Peyer's patch (tissue), 4 donors: ENCODE measurements around the gene IGSF9B. TPM values are rescaled to one million over a fixed set of nuclear protein-coding genes. Genes with fewer than 3 reads are reported as not detected.
A peak's percentile ranks its signal among the peaks of the same experiment; 100 is the strongest.

Source experiments
- DNase-seq, 3 donors: peaks; one replicate each; pipeline ENCODE4 v3.0.0-alpha.2; 2017 to 2019
- H3K27ac ChIP-seq, 4 donors: fragments of 200-600 bp; sonication (generic); one replicate each; pipeline ENCODE4 v1.5.1; 2016 to 2019
- H3K27me3 ChIP-seq, 2 donors: fragments of 200-600 bp; sonication (generic); one replicate each; pipeline ENCODE4 v1.5.1; 2019
- H3K36me3 ChIP-seq, 3 donors: fragments of 200-600 bp; sonication (generic); one replicate each; pipeline ENCODE4 v1.5.1; 2016 to 2019
- H3K4me1 ChIP-seq, 4 donors: fragments of 200-600 bp; sonication (generic); one replicate each; pipeline ENCODE4 v1.5.1; 2016 to 2019
- H3K4me3 ChIP-seq, 4 donors: fragments of 200-600 bp; sonication (generic); 1 replicate in 3 of 4; 2 replicates in 1 of 4; pipeline ENCODE4 v1.5.1; 2016 to 2019; ENCODE audit warnings: mild to moderate bottlenecking in 1 of 4
- H3K9me3 ChIP-seq, 4 donors: fragments of 200-600 bp; sonication (generic); one replicate each; pipeline ENCODE4 v1.5.1; 2016 to 2019; ENCODE audit warnings: mild to moderate bottlenecking in 1 of 4
- CTCF ChIP-seq, 6 experiments: fragments of 450-650 bp in 4 of 6; fragments of 200-600 bp in 2 of 6; sonication (generic) in 1 of 6; IDR thresholded peaks; one replicate each; pipeline ENCODE4 v1.5.1; 2017 to 2019; ENCODE audit warnings: antibody characterized with exemption in 6 of 6, mild to moderate bottlenecking in 3 of 6, moderate library complexity in 1 of 6
- POLR2A ChIP-seq, 2 donors: fragments of 450-650 bp; IDR thresholded peaks; one replicate each; pipeline ENCODE4 v1.5.1; 2017; ENCODE audit warnings: antibody characterized with exemption in 2 of 2, mild to moderate bottlenecking in 2 of 2, moderate library complexity in 2 of 2
- total RNA-seq, 4 donors: library from RNA; depleted of rRNA; stranded (reverse); fragments of >200 nt; gene quantifications; one replicate each; pipeline ENCODE4 v1.1.0, GENCODE V29; 2016

Gene IGSF9B
- total RNA-seq, 4 donors from 2014 or later = 1.1 to 22.3 (median 5.0) TPM

GRCh38 chr11:133889893-133890292 is 66.9 kb downstream of the IGSF9B start:
- peak in 1 of 3 donors; percentile 8 for DNase-seq
- TF ChIP-seq POLR2A (IDR thresholded peaks at IDR 0.05) = no peak
- TF ChIP-seq CTCF (IDR thresholded peaks at IDR 0.05) = no peak
- no peaks in the 10 kb centered on the region for H3K36me3 ChIP-seq
- H3K4me1 ChIP-seq = no peaks in the 10 kb centered on the region
- H3K4me3 ChIP-seq = no peak overlapping the region
- H3K9me3 ChIP-seq = no peaks in the 10 kb centered on the region
- no peaks in the 10 kb centered on the region for H3K27me3 ChIP-seq
- H3K27ac ChIP-seq = no peak overlapping the region

GRCh38 chr11:133889188-133889587 is 67.6 kb downstream of the IGSF9B start:
- no peaks in the 10 kb centered on the region for H3K36me3 ChIP-seq
- H3K4me3 ChIP-seq = no peak overlapping the region
- no peak for DNase-seq
- no peaks in the 10 kb centered on the region for H3K9me3 ChIP-seq
- H3K27me3 ChIP-seq = no peaks in the 10 kb centered on the region
- TF ChIP-seq CTCF (IDR thresholded peaks at IDR 0.05) = no peak
- TF ChIP-seq POLR2A (IDR thresholded peaks at IDR 0.05) = no peak
- H3K4me1 ChIP-seq = no peaks in the 10 kb centered on the region
- H3K27ac ChIP-seq = no peak overlapping the region

GRCh38 chr11:133887692-133888332 is 69.0 kb downstream of the IGSF9B start:
- no peak for DNase-seq
- Histone ChIP-seq H3K36me3 (no peaks in the 10 kb centered on the region), H3K4me1 (no peaks in the 10 kb centered on the region), H3K4me3 (no peak overlapping the region), H3K27ac (no peak overlapping the region), H3K9me3 (no peaks in the 10 kb centered on the region), H3K27me3 (no peaks in the 10 kb centered on the region)
- TF ChIP-seq CTCF (IDR thresholded peaks at IDR 0.05) (no peak), POLR2A (IDR thresholded peaks at IDR 0.05) (no peak)

GRCh38 chr11:133886029-133886428 is 70.7 kb downstream of the IGSF9B start:
- H3K4me1 ChIP-seq = no peaks in the 10 kb centered on the region
- TF ChIP-seq POLR2A (IDR thresholded peaks at IDR 0.05) (no peak), CTCF (IDR thresholded peaks at IDR 0.05) (no peak)
- peak in 1 of 3 donors; percentile 8 for DNase-seq
- H3K4me3 ChIP-seq = no peak overlapping the region
- no peaks in the 10 kb centered on the region for H3K36me3 ChIP-seq
- H3K27me3 ChIP-seq = no peaks in the 10 kb centered on the region
- no peak overlapping the region for H3K27ac ChIP-seq
- H3K9me3 ChIP-seq = no peaks in the 10 kb centered on the region

- Histone ChIP-seq H3K4me1 (no peaks in the 10 kb centered on the region), H3K27ac (no peak overlapping the region), H3K9me3 (no peaks in the 10 kb centered on the region), H3K36me3 (no peaks in the 10 kb centered on the region), H3K27me3 (no peaks in the 10 kb centered on the region), H3K4me3 (no peak overlapping the region)
- TF ChIP-seq CTCF (IDR thresholded peaks at IDR 0.05) (no peak), POLR2A (IDR thresholded peaks at IDR 0.05) (no peak)
- DNase-seq = no peak
Measured at GRCh38 chr11:133872160-133872559, 84.6 kb downstream of the IGSF9B start.

GRCh38 chr11:133867456-133867855 is 89.3 kb downstream of the IGSF9B start:
- Histone ChIP-seq H3K36me3 (no peaks in the 10 kb centered on the region), H3K27ac (no peak overlapping the region), H3K4me1 (no peaks in the 10 kb centered on the region), H3K27me3 (no peaks in the 10 kb centered on the region), H3K9me3 (no peaks in the 10 kb centered on the region), H3K4me3 (no peak overlapping the region)
- TF ChIP-seq POLR2A (IDR thresholded peaks at IDR 0.05) (no peak), CTCF (IDR thresholded peaks at IDR 0.05) (no peak)
- DNase-seq = no peak
